IPS DF 19.7 (cell line): ENCODE data around the gene PRRT1B.
"Not testable (repeated sequence)": the region's sequence is repeated elsewhere in the genome, so short reads cannot be mapped to it uniquely, and the experiment has no call there.

Experiments
- DNase-seq: peaks from one replicate; pipeline ENCODE4 v3.0.0-alpha.2; 2013; ENCODE audit warnings: low read depth, low spot score

PRRT1B gene

DNA sequence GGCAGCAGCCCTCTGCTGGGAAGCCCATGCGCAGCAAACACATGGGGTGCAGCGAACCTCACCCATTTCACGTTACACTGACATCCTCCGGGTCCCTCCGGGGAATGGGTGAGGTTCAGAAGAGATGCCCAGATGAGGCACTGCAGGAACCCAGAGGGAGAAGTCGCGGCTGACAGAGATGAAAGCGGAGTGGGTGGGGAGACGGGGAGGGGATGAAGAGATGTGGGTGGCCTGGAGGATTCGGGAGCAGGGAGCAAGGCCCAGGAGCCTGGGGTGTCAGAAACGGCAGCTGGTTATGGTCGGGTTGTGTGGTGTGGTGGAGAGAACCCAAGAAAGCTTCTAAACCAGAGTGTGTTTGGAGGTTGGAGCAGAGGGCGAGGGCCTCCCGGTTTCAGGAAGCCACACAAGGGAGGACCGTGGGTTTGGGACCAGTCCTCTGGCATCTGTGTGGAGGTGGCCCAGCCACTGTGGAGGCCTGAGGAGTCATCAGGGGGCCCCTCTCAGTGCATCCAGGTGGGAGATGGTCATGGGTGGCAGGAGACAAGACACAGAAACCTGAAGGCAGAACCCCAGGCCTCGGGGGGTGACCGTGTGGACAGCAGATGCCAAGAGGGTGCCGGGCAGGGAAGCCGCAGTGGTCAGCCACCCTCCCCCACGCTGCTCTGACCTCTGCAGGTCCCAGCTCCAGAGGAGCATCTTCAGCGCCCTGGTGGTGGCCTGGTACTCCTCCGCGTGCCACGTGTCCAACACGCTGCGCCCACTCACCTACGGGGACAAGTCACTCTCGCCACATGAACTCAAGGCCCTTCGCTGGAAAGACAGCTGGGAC is 22.9 kb upstream of the PRRT1B start:
- DNase-seq = no peak

- no peak for DNase-seq
Measured at GRCh38 chr9:131523086-131523388, 22.3 kb upstream of the PRRT1B start.

DNA sequence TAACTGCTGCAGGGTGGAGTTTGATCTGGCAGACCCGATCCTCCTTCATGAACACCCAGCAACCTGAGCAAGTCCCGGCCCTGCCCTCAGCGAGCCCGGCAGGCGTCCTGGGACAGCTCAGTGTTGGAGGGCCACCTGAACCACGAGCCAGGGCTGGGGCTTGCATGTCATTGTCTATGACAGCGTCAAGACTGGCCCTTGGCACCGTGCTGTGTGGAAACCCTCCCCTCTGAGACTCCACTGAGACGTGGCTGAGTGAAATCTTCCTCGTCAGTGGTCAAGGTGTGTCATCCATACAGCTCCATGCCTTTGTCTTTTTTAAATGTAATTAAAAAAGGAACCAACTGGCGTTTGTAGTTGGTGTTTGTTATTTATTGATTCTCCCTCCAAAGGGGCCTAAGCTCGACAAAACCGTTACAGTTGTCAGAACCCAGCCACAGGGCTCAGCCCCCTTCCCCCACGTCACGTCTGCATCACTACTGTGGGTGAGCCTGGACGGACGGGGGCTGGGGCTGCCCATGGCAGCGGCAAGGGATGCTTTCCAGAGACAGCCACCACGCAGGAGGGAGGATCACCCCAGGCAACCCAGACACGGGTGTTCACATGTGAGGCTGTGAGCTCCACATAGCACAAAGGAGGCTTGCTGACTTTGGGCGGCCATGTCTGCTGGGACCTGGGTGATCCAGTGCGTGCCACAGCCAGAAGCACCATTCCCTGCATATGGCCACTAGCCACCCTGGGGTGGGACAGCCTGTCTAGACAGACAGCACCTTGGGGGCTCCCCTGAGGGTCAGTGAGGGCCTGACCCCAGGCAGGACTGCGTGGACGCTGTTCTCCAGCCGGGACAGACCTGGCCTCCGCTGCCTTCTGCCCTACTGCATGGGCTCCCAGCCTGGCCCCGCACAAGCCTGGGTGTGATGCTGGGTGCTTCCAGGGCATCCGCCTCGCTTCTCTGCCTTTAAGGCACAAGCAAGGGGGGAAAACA is 21.6 kb upstream of the PRRT1B start:
- DNase-seq = no peak

DNA sequence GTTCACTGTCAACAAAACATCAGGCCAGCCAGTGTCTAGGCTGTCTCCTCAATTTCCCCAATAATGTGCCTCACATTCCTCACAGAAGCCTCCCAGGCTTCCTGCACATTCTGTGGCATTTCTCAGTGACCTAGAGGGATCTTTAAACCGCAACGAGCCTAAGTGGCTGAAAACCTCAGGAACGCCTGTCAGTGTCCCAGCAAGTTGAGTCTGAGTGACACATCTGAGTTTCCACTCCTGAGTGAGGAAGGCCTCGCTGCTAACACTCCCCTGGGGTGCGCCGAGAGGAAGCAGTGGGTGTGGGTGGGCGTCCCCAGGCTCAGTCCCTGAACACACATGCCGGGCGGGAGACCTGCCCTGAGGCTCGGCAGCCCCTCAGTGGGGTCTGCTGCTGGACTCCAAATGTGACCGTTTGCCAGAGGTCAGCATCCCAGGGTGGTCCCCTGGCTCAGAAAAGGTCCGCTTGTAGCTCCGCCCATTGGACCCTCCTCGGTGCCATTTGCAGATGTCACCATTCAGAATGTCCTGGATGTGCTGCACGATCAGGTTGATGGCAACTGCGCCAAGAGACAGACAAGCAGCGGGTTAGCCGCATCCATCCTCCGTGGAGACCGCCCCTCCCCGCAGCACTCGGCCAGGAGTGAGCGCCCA is 20.5 kb upstream of the PRRT1B start:
- no peak for DNase-seq

- no peak for DNase-seq
Measured at GRCh38 chr9:131525643-131526565, 19.4 kb upstream of the PRRT1B start.

- DNase-seq = no peak
Measured at GRCh38 chr9:131528186-131528585, 17.1 kb upstream of the PRRT1B start.

DNA sequence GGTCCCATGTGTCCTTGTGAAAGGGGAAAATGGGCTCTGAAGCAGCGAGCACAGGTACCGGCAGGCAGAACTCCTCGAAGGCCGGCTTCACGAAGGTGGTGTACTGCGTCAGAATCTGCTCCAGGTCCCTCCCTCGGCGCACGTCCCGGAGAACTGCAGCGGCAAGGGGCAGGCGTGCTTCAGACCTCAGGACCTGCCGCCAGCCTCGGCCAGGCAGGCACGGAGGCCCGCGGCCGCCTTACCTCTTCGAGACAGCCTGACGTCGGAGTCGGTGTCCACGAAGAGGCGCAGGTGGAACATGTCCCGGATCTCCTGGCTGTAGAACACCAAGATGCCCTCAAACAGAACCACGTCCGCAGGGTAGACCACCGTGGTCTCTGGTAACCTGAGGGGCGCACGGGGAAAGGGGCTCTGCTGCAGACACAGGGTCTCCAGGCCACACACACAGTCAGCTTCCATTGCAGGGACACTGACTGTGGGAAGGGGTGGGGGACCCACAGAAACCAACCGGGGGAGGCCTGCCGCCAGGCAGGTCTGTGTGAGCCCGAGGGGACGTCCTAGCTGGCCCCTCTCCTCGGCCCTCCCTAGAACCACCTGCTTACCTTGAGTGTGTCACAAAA is 16.3 kb upstream of the PRRT1B start:
- no peak for DNase-seq

DNA sequence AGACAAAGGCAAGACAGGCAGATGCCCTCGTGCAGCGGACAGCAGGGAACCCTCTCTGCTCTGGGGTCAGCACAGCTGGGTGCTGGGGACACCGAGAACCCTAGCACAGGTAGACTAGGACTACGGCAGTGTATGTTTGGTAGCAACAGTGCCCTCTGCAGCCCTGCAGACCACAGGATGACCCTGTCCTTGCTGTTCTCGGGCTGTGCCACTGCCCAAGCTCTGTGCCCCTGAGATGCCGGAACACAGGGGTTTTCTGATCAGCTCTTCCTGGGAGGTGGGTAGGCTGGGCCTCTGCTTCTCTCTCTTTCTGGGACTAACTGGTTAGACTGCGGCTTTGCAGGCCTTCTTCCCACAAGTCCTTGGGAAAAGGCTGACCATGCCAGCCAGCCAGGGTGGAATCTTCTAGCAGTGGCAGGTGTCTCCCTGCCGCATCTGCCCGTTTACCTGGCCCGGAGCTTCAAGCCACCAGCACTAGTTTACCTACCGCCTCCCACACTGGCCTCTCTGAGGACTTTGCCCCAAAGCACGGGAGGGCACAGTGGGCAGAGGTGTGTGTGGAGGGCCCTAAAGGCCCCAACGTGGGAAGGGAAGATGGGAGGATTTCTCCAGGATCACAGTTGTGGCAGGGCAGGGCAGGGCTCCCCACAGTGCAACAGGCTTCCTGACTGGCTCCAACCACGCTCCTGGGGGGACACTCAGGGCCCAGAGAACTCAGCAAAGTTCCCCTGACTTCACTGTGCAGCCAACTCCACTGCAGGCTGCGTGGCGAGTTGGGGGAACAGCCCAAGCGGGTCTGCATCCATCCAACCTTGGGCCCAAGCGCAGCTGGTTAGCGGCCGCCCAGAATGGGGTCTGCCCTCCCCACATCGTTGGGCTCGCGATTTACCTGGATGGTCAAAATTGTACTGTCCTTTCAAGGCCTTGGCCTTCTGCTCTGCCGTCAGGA is 15.5 kb upstream of the PRRT1B start:
- no peak for DNase-seq

GRCh38 chr9:131530546-131530919 is 14.8 kb upstream of the PRRT1B start:
- DNase-seq = no peak

DNA sequence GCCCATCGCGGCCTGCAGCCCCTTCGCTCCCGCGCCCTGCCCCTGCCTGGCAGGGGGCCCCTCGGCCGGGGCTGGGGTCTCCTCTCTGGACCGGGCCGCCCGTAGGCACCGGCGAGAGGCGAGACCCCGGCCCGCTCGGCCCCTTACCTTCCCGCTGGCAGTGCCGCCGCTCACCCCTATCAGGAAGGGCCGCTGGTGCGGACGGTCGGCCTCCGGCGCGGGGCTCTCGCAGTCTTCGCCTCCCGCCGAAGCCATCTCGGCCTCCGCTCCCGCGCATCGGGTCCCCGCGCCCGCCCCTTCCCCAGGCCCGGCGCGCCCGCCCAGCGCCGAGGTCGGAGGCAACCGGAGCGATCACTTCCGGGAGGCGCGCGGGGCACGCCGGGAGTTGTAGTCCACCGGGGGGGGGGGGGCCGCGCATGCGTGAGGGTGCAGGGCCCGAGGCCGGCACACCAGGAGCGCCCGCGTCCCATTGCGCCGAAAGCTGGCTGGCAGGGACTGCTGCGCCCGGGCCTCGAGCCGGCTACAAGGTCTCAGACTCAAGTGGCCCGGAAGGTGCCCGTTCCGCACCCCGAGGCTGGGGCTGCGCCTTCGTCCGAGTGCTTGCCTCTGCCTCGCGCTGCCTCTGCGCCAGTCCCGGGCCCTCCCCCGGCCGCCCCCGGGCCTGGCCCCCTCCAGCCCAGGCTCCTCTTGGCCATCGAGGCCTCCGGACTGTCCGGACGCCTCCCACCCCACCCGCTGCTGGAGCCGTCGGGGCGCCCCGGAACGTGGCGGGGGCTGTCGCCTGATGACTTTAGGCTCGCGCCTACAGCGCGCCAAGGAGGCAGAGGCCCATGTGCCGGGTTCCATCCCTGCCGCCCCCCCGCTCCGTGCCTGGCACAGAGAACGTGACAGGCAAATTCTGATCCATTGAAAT is 14.1 kb upstream of the PRRT1B start, which contains the start of gene UCK1:
TSS of gene UCK1 (minus strand) at position 344 of the 913 bp plus-strand sequence. CDS start at position 255, 89 bp downstream.
- DNase-seq = peak; percentile 12

- no peak for DNase-seq
Measured at GRCh38 chr9:131534721-131535237, 10.5 kb upstream of the PRRT1B start.

DNA sequence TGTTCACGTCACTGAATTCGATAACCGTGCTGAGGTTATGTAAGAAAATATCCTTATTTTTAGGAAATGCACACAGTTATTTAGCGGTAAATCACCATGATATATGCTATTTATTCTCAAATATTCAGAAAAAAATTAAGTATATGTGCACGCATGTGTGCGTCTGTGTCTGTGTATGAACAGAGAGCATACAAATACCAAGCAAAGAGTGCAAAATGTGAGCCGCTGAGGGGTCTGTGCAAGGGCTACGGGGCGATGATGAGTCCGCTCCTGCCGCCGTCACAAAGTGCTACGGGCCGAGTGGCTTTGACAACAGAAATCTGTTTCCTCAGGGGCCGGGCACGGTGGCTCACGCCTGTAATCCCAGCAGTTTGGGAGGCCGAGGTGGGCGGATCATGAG is 7.4 kb upstream of the PRRT1B start:
- DNase-seq = no peak

DNA sequence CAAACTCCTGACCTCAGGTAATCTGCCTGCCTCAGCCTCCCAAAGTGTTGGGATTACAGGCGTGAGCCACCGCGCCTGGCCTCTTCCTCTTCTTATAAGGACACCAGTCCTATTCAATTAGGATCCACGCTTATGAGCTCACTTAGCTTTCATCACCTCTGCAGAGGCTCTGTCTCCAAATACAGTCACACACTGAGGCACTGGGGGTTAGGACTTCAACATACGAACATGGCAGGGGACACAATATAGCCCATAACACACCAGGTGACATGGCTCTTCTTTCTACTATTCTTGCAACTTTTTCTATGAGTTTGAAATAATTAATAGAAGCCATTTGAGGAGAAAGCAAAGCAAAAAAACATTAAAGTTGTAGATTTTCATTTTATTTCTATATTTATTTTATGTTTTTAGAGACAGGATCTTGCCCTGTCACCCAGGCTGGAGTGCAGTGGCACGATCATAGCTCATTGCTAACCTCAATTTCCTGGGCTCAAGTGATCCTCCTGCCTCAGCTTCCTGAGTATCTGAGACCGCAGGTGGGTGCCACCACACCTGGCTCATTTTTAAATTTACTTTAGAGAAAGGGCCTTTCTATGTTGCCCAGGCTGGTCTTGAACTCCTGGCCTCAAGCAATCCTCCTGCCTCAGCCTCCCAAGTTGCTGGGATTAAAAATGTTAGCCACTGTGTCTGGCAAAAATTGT is 6.0 kb upstream of the PRRT1B start:
- DNase-seq = no peak

DNA sequence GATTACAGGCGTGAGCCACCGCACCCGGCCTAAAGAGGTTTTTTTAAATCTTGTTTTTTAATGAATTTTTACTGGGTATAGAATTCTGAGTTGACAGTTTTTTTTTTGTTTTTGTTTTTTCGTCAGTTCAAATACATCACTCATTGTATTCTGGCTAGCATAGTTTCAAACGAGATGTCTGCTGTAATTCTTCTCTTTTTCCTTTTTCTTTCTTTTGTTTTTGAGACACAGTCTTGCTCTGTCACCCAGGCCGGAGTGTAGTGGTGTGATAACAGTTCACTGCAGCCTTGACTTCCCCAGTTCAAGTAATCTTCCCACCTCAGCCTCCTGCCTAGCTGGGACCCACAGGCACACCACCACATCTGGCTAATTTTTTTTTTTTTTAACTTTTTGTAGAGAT is 2.2 kb upstream of the PRRT1B start:
- no peak for DNase-seq

DNA sequence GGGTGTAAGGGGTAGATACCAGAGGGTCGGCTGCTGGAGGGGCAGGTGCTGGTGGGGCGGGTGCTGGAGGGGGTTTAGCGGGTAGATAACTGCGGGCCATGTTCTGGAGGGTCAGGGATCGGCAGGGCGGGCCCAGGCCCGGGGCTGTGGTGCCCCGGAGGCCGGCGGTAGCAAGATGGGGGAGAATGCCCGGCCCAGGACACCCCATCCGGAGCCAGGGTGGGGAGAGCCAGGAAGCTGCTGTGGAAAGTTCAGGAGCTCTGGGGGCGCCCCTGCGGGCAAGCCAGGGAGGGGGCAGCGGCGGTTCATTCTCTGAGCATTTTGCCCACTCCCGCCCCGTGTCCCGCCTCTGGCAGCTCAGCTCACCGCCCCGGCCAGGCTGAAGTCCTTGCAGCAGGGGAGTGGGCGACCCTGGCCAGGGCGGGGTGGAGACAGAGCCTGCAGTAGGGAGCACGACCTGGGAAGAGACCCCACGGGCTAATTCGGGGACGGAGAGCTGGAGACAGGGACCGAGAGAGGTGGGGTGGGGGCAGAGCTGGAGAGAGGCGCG is 538 bp downstream of the PRRT1B start:
- DNase-seq = no peak

DNA sequence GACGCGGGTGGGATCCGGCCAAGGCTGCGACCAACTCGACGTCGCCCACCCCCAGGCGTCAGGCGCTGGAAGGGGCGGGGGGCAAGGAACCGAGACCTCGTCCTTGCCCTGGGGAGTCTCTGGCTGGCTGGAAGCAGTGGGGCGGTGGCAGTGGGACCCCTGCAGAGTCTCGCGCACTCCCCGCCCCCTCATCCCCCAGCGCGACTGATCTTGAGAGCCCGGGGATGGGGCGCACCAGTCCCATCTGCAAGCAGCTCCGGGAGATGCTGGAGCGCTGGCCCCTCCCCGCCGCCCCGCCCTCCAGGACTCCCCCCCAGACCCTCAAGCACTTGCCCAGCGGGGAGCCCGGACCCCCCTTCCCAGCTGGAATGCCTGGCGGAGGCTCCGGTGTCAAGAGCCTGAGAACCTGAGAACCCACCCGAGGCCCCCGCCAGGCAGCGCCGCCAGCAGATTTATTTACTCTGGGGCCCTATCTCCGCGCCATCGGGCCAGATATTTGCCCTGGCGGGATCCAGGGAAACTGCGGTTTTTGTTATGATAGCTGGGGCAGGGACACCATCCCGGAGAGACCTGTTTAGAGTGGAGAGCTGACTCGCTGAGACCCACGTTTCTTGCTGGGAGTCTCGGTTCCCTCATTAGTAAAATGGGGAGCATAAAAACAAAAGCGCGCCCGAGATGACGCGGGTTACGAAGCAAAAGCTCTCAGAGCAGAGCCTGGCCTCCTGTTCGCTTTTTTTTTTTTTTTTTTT is 1.2 kb downstream of the PRRT1B start:
- no peak for DNase-seq

DNA sequence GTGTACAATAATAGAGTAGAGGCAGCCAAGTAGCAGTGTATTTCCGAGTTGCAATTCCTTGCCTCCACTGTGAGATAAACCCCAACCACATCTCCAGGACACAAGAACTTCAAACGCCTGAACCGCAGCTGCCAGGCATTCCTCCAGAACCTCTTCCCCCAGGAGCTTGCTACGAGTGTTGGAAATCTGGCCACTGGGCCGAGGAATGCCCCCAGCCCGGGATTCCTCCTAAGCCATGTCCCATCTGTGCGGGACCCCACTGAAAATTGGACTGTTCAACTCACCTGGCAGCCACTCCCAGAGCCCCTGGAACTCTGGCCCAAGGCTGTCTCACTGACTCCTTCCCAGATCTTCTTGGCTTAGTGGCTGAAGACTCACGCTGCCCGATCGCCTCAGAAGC is 3.9 kb downstream of the PRRT1B start:
- DNase-seq = not testable (repeated sequence)
